Subcutaneous abdominal adipose tissue (tissue), 5 donors: ENCODE results near the gene PRR15L.

Experiments used
- H3K27ac ChIP-seq: one replicate; pipeline ENCODE4 v1.7.0; 2013; ENCODE audit warnings: low read depth, mild to moderate bottlenecking, inconsistent platforms, low read length, moderate library complexity
- H3K27me3 ChIP-seq, 5 donors: one replicate each; pipeline ENCODE4 v1.7.0; 2013; ENCODE audit warnings: low read length in 5 of 5, inconsistent platforms in 1 of 5; ENCODE audit not compliant: control insufficient read depth in 5 of 5, insufficient read depth in 4 of 5
- H3K36me3 ChIP-seq, 5 donors: one replicate each; pipeline ENCODE4 v1.7.0; 2013; ENCODE audit warnings: low read length in 5 of 5; ENCODE audit not compliant: control insufficient read depth in 5 of 5, insufficient read depth in 5 of 5
- H3K4me1 ChIP-seq, 5 donors: one replicate each; pipeline ENCODE4 v1.7.0; 2013; ENCODE audit warnings: low read length in 5 of 5, mild to moderate bottlenecking in 3 of 5, moderate library complexity in 1 of 5; ENCODE audit not compliant: control insufficient read depth in 5 of 5, insufficient read depth in 5 of 5
- H3K4me3 ChIP-seq, 5 donors: one replicate each; pipeline ENCODE4 v1.7.0; 2013; ENCODE audit warnings: low read length in 5 of 5, low read depth in 1 of 5
- H3K9ac ChIP-seq, 5 donors: one replicate each; pipeline ENCODE4 v1.7.0; 2013; ENCODE audit warnings: low read length in 5 of 5, mild to moderate bottlenecking in 4 of 5, moderate library complexity in 3 of 5
- H3K9me3 ChIP-seq, 5 donors: one replicate each; pipeline ENCODE4 v1.7.0; 2013; ENCODE audit warnings: low read length in 5 of 5; ENCODE audit not compliant: control insufficient read depth in 5 of 5
- donor health status: healthy.
- donor health status: healthy.
- donor health status: healthy.
- donor health status: healthy.
- donor health status: healthy.

PRR15L gene

GRCh38 chr17:47949946-47950345 is 7.7 kb downstream of the PRR15L start:
- Histone ChIP-seq H3K9ac (peak overlapping the region in 3 of 5 donors; percentile 40 to 76 (median 66)), H3K27ac (no peak overlapping the region), H3K27me3 (no peaks in the 10 kb centered on the region), H3K36me3 (peaks cover 0 to 24% (median 20%) of the 10 kb centered on the region in 5 donors), H3K4me3 (peak overlapping the region in 2 of 5 donors; percentile 50 to 60), H3K4me1 (peaks cover 2 to 26% (median 19%) of the 10 kb centered on the region in 5 donors), H3K9me3 (no peaks in the 10 kb centered on the region)

GRCh38 chr17:47949197-47949759 is 8.4 kb downstream of the PRR15L start:
- Histone ChIP-seq H3K9ac (peak overlapping the region in 4 of 5 donors; percentile 40 to 76 (median 68)), H3K36me3 (peaks cover 0 to 30% (median 23%) of the 10 kb centered on the region in 5 donors), H3K9me3 (no peaks in the 10 kb centered on the region), H3K27ac (no peak overlapping the region), H3K4me1 (peaks cover 2 to 32% (median 19%) of the 10 kb centered on the region in 5 donors), H3K27me3 (no peaks in the 10 kb centered on the region), H3K4me3 (peak overlapping the region; percentile 50 to 67 (median 59))

GRCh38 chr17:47948706-47949196 is 8.9 kb downstream of the PRR15L start:
- peak overlapping the region in 1 of 5 donors; percentile 59 for H3K4me3 ChIP-seq
- H3K27me3 ChIP-seq: no peaks in the 10 kb centered on the region
- H3K27ac ChIP-seq: no peak overlapping the region
- H3K9ac ChIP-seq: peak overlapping the region in 1 of 5 donors; percentile 76
- H3K4me1 ChIP-seq: peaks cover 2 to 32% (median 19%) of the 10 kb centered on the region in 5 donors
- H3K36me3 ChIP-seq: peaks cover 0 to 35% (median 24%) of the 10 kb centered on the region in 5 donors
- no peaks in the 10 kb centered on the region for H3K9me3 ChIP-seq

GRCh38 chr17:47946929-47947397 is 10.7 kb downstream of the PRR15L start:
- no peak overlapping the region for H3K4me3 ChIP-seq
- H3K27me3 ChIP-seq: no peaks in the 10 kb centered on the region
- H3K27ac ChIP-seq: no peak overlapping the region
- no peaks in the 10 kb centered on the region for H3K9me3 ChIP-seq
- no peak overlapping the region for H3K9ac ChIP-seq
- peaks cover 4 to 39% (median 26%) of the 10 kb centered on the region in 5 donors for H3K4me1 ChIP-seq
- H3K36me3 ChIP-seq: peaks cover 0 to 40% (median 24%) of the 10 kb centered on the region in 5 donors

- H3K27me3 ChIP-seq: no peaks in the 10 kb centered on the region
- no peak overlapping the region for H3K9ac ChIP-seq
- no peaks in the 10 kb centered on the region for H3K9me3 ChIP-seq
- no peak overlapping the region for H3K4me3 ChIP-seq
- H3K27ac ChIP-seq: no peak overlapping the region
- peaks cover 4 to 43% (median 30%) of the 10 kb centered on the region in 5 donors for H3K4me1 ChIP-seq
- H3K36me3 ChIP-seq: peaks cover 0 to 40% (median 24%) of the 10 kb centered on the region in 5 donors
Measured at GRCh38 chr17:47946516-47946915, 11.2 kb downstream of the PRR15L start.

- H3K4me3 ChIP-seq: no peak overlapping the region
- no peaks in the 10 kb centered on the region for H3K9me3 ChIP-seq
- peaks cover 0 to 40% (median 24%) of the 10 kb centered on the region in 5 donors for H3K36me3 ChIP-seq
- H3K4me1 ChIP-seq: peaks cover 4 to 49% (median 34%) of the 10 kb centered on the region in 5 donors
- no peaks in the 10 kb centered on the region for H3K27me3 ChIP-seq
- H3K9ac ChIP-seq: peak overlapping the region in 1 of 5 donors; percentile 9
- H3K27ac ChIP-seq: no peak overlapping the region
Measured at GRCh38 chr17:47945529-47946508, 11.9 kb downstream of the PRR15L start.

GRCh38 chr17:47945080-47945479 is 12.6 kb downstream of the PRR15L start:
- Histone ChIP-seq H3K9ac (no peak overlapping the region), H3K4me1 (peaks cover 4 to 50% (median 36%) of the 10 kb centered on the region in 5 donors), H3K27me3 (no peaks in the 10 kb centered on the region), H3K27ac (no peak overlapping the region), H3K36me3 (peaks cover 0 to 40% (median 24%) of the 10 kb centered on the region in 5 donors), H3K4me3 (no peak overlapping the region), H3K9me3 (no peaks in the 10 kb centered on the region)

- peaks cover 2 to 39% (median 29%) of the 10 kb centered on the region in 5 donors for H3K4me1 ChIP-seq
- H3K4me3 ChIP-seq: no peak overlapping the region
- H3K27me3 ChIP-seq: no peaks in the 10 kb centered on the region
- peak overlapping the region; percentile 76 for H3K27ac ChIP-seq
- H3K36me3 ChIP-seq: peaks cover 0 to 32% (median 19%) of the 10 kb centered on the region in 5 donors
- peak overlapping the region in 2 of 5 donors; percentile 87 to 96 for H3K9ac ChIP-seq
- no peaks in the 10 kb centered on the region for H3K9me3 ChIP-seq
Measured at GRCh38 chr17:47942568-47942967, 15.1 kb downstream of the PRR15L start.

GRCh38 chr17:47942096-47942510 is 15.6 kb downstream of the PRR15L start:
- Histone ChIP-seq H3K27me3 (no peaks in the 10 kb centered on the region), H3K9ac (peak overlapping the region; percentile 81 to 97 (median 87)), H3K27ac (peak overlapping the region; percentile 76), H3K9me3 (no peaks in the 10 kb centered on the region), H3K4me3 (peak overlapping the region; percentile 71 to 93 (median 83)), H3K4me1 (peaks cover 2 to 39% (median 29%) of the 10 kb centered on the region in 5 donors), H3K36me3 (peaks cover 0 to 32% (median 19%) of the 10 kb centered on the region in 5 donors)
